ENCODE data around the gene KREMEN1.

KREMEN1 gene

GRCh38 chr22:29193021-29193420 is 120.2 kb downstream of the KREMEN1 start:
- Histone ChIP-seq H3K4me2 (ENCODE audit: low read length) (no peak overlapping the region), H3K36me3 (ENCODE audit: insufficient read depth, low read length) (no peaks in the 10 kb centered on the region), H3K4me1 (ENCODE audit: control insufficient read depth, insufficient read depth, low read length) (no peaks in the 10 kb centered on the region), H3K27me3 (ENCODE audit: control insufficient read depth, insufficient read depth, low read length) (peaks cover 25% of the 10 kb centered on the region), H3K9ac (ENCODE audit: low read depth, low read length) (no peak overlapping the region), H3K9me3 (replicated peaks; ENCODE audit: low read length) (no peaks in the 10 kb centered on the region), H3K4me3 (ENCODE audit: low read length) (no peak overlapping the region)

- no peak overlapping the region for H3K4me3 ChIP-seq (ENCODE audit: low read length)
Observed at GRCh38 chr22:29194184-29194583, 121.3 kb downstream of the KREMEN1 start.

GRCh38 chr22:29195118-29195963 is 122.5 kb downstream of the KREMEN1 start:
- Histone ChIP-seq H3K4me3 (ENCODE audit: low read length) (no peak overlapping the region), H3K4me2 (ENCODE audit: low read length) (no peak overlapping the region), H3K4me1 (ENCODE audit: control insufficient read depth, insufficient read depth, low read length) (no peaks in the 10 kb centered on the region), H3K9ac (ENCODE audit: low read depth, low read length) (no peak overlapping the region), H3K9me3 (replicated peaks; ENCODE audit: low read length) (no peaks in the 10 kb centered on the region), H3K36me3 (ENCODE audit: insufficient read depth, low read length) (no peaks in the 10 kb centered on the region), H3K27me3 (ENCODE audit: control insufficient read depth, insufficient read depth, low read length) (peaks cover 14% of the 10 kb centered on the region)

More at GRCh38 chr22:29194184-29194583, 121.3 kb downstream of the KREMEN1 start:
- Histone ChIP-seq H3K27me3 (ENCODE audit: control insufficient read depth, insufficient read depth, low read length) (peaks cover 19% of the 10 kb centered on the region), H3K9me3 (replicated peaks; ENCODE audit: low read length) (no peaks in the 10 kb centered on the region), H3K36me3 (ENCODE audit: insufficient read depth, low read length) (no peaks in the 10 kb centered on the region), H3K4me2 (ENCODE audit: low read length) (no peak overlapping the region), H3K9ac (ENCODE audit: low read depth, low read length) (no peak overlapping the region), H3K4me1 (ENCODE audit: control insufficient read depth, insufficient read depth, low read length) (no peaks in the 10 kb centered on the region)

- Histone ChIP-seq H3K9me3 (replicated peaks; ENCODE audit: low read length) (no peaks in the 10 kb centered on the region), H3K4me2 (ENCODE audit: low read length) (no peak overlapping the region), H3K9ac (ENCODE audit: low read depth, low read length) (no peak overlapping the region), H3K4me3 (ENCODE audit: low read length) (no peak overlapping the region), H3K36me3 (ENCODE audit: insufficient read depth, low read length) (no peaks in the 10 kb centered on the region), H3K4me1 (ENCODE audit: control insufficient read depth, insufficient read depth, low read length) (no peaks in the 10 kb centered on the region), H3K27me3 (ENCODE audit: control insufficient read depth, insufficient read depth, low read length) (peaks cover 15% of the 10 kb centered on the region)
Observed at GRCh38 chr22:29195964-29196666, 123.3 kb downstream of the KREMEN1 start.

- H3K4me2 ChIP-seq (ENCODE audit: low read length), result no peak overlapping the region
- no peaks in the 10 kb centered on the region for H3K9me3 ChIP-seq (replicated peaks; ENCODE audit: low read length)
- H3K4me1 ChIP-seq (ENCODE audit: control insufficient read depth, insufficient read depth, low read length), result no peaks in the 10 kb centered on the region
- no peak overlapping the region for H3K9ac ChIP-seq (ENCODE audit: low read depth, low read length)
- peaks cover 19% of the 10 kb centered on the region for H3K27me3 ChIP-seq (ENCODE audit: control insufficient read depth, insufficient read depth, low read length)
- H3K36me3 ChIP-seq (ENCODE audit: insufficient read depth, low read length), result no peaks in the 10 kb centered on the region
- H3K4me3 ChIP-seq (ENCODE audit: low read length), result no peak overlapping the region
Observed at GRCh38 chr22:29197096-29197495, 124.3 kb downstream of the KREMEN1 start.

- no peak overlapping the region for H3K4me3 ChIP-seq (ENCODE audit: low read length)
- H3K36me3 ChIP-seq (ENCODE audit: insufficient read depth, low read length), result no peaks in the 10 kb centered on the region
- peaks cover 19% of the 10 kb centered on the region for H3K27me3 ChIP-seq (ENCODE audit: control insufficient read depth, insufficient read depth, low read length)
- H3K4me2 ChIP-seq (ENCODE audit: low read length), result no peak overlapping the region
- no peaks in the 10 kb centered on the region for H3K9me3 ChIP-seq (replicated peaks; ENCODE audit: low read length)
- H3K4me1 ChIP-seq (ENCODE audit: control insufficient read depth, insufficient read depth, low read length), result no peaks in the 10 kb centered on the region
- H3K9ac ChIP-seq (ENCODE audit: low read depth, low read length), result no peak overlapping the region
Observed at GRCh38 chr22:29198240-29198639, 125.4 kb downstream of the KREMEN1 start.

GRCh38 chr22:29199702-29200400 is 127.0 kb downstream of the KREMEN1 start:
- peaks cover 29% of the 10 kb centered on the region for H3K27me3 ChIP-seq (ENCODE audit: control insufficient read depth, insufficient read depth, low read length)
- H3K36me3 ChIP-seq (ENCODE audit: insufficient read depth, low read length), result no peaks in the 10 kb centered on the region
- H3K4me3 ChIP-seq (ENCODE audit: low read length), result no peak overlapping the region
- no peak overlapping the region for H3K9ac ChIP-seq (ENCODE audit: low read depth, low read length)
- no peak overlapping the region for H3K4me2 ChIP-seq (ENCODE audit: low read length)
- no peaks in the 10 kb centered on the region for H3K9me3 ChIP-seq (replicated peaks; ENCODE audit: low read length)
- H3K4me1 ChIP-seq (ENCODE audit: control insufficient read depth, insufficient read depth, low read length), result no peaks in the 10 kb centered on the region

- Histone ChIP-seq H3K4me3 (ENCODE audit: low read length) (no peak overlapping the region), H3K9ac (ENCODE audit: low read depth, low read length) (no peak overlapping the region), H3K4me1 (ENCODE audit: control insufficient read depth, insufficient read depth, low read length) (no peaks in the 10 kb centered on the region), H3K4me2 (ENCODE audit: low read length) (no peak overlapping the region), H3K27me3 (ENCODE audit: control insufficient read depth, insufficient read depth, low read length) (peaks cover 36% of the 10 kb centered on the region), H3K9me3 (replicated peaks; ENCODE audit: low read length) (no peaks in the 10 kb centered on the region), H3K36me3 (ENCODE audit: insufficient read depth, low read length) (no peaks in the 10 kb centered on the region)
Observed at GRCh38 chr22:29200901-29201300, 128.1 kb downstream of the KREMEN1 start.

- Histone ChIP-seq H3K36me3 (ENCODE audit: insufficient read depth, low read length) (no peaks in the 10 kb centered on the region), H3K9me3 (replicated peaks; ENCODE audit: low read length) (no peaks in the 10 kb centered on the region), H3K4me2 (ENCODE audit: low read length) (no peak overlapping the region), H3K4me3 (ENCODE audit: low read length) (no peak overlapping the region), H3K4me1 (ENCODE audit: control insufficient read depth, insufficient read depth, low read length) (no peaks in the 10 kb centered on the region), H3K9ac (ENCODE audit: low read depth, low read length) (no peak overlapping the region), H3K27me3 (ENCODE audit: control insufficient read depth, insufficient read depth, low read length) (peaks cover 44% of the 10 kb centered on the region)
Observed at GRCh38 chr22:29201782-29202181, 128.9 kb downstream of the KREMEN1 start.

- no peak overlapping the region for H3K9ac ChIP-seq (ENCODE audit: low read depth, low read length)
- H3K4me1 ChIP-seq (ENCODE audit: control insufficient read depth, insufficient read depth, low read length), result no peaks in the 10 kb centered on the region
- peaks cover 46% of the 10 kb centered on the region for H3K27me3 ChIP-seq (ENCODE audit: control insufficient read depth, insufficient read depth, low read length)
- H3K4me3 ChIP-seq (ENCODE audit: low read length), result no peak overlapping the region
- H3K9me3 ChIP-seq (replicated peaks; ENCODE audit: low read length), result no peaks in the 10 kb centered on the region
- no peak overlapping the region for H3K4me2 ChIP-seq (ENCODE audit: low read length)
- H3K36me3 ChIP-seq (ENCODE audit: insufficient read depth, low read length), result no peaks in the 10 kb centered on the region
Observed at GRCh38 chr22:29202212-29203192, 129.7 kb downstream of the KREMEN1 start.
